ENCODE results near the gene INPP5A. TPM values are rescaled to one million over a fixed set of nuclear protein-coding genes. Genes with fewer than 3 reads are reported as not detected.

The INPP5A gene
- total and polyA plus RNA-seq, 2 donors (not counting 1 experiment from before 2014, with no cell fraction given): 9.3 to 87.8 TPM

DNA sequence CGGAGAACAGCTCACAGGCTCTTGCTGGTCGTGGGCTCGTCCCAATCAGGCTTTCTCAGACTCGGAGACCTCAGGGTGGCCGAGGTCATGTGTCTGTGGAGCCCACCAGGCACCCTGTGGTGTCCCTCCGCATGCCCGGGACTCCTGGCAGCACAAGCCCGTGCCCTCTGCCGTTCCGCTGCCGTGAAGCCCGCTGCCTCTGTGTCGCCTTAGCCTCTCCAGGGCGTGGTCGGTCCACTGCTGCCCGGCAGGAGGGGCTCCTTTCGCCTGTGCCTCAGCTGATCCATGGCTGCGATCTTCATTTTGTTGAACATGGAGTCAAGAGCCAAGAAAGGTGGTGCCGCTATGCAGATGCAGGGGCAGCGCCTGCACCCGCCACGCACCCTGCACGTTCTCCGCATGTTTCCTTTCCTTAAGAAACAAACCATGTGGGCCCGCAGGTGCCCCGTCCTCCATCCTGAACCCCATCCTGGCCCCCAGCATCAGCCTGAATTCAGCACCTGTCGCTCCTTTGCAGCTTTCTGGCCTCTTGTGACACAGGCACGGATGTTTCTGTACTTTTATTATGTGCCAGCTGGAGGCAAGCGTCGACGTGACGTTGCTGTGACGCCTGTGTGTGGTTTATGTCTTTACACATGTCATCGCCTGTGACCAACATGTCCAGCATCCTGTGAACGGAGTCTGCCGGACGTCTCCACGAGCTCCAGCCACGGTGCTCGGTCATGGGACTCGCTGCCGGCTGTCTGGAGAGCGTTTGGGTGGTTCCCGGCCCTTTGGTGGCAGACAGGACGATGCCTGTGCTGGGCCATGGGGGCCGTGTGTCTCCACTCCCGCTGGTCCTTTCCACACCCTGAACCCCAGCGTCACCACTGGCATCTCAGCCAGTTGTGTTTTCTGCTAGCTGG, 178.4 kb downstream of the INPP5A start:
- 97% methylated on average over 45 of the region's 48 CpGs for WGBS (ENCODE audit: insufficient coverage)
- Histone ChIP-seq H4K20me1 (ENCODE audit: control insufficient read depth, insufficient read depth, low read length, poor library complexity, severe bottlenecking) (peaks cover 8% of the 10 kb centered on the region), H3K79me2 (ENCODE audit: control insufficient read depth, insufficient read depth, low read length) (peaks cover 5% of the 10 kb centered on the region), H2AFZ (ENCODE audit: insufficient read depth, low read depth, low read length, poor library complexity, severe bottlenecking) (no peak overlapping the region), H3K9ac (ENCODE audit: low read length) (no peak overlapping the region), H3K36me3 (replicated peaks in 1 of 2; ENCODE audit: control extremely low read depth in 1 of 2, control insufficient read depth in 1 of 2, extremely low read depth in 1 of 2, insufficient read depth in 2 of 2, low read length in 1 of 2) (peaks cover 0 to 15% of the 10 kb centered on the region in 2 experiments), H3K27ac (ENCODE audit: low read length in 2 of 2) (no peak overlapping the region), H3K4me1 (ENCODE audit: control insufficient read depth in 2 of 2, insufficient read depth in 2 of 2, low read length in 2 of 2) (no peaks in the 10 kb centered on the region), H3K9me3 (ENCODE audit: control extremely low read depth in 1 of 3, control insufficient read depth in 2 of 3, insufficient read depth in 1 of 3, low read length in 2 of 3) (peaks cover 0 to 42% (median 0%) of the 10 kb centered on the region in 3 donors), H3K4me3 (ENCODE audit: control extremely low read depth in 1 of 5, extremely low read depth in 1 of 5, insufficient read depth in 1 of 5, low read depth in 2 of 5, low read length in 4 of 5) (no peak overlapping the region), H3K4me2 (replicated peaks; ENCODE audit: low read depth, low read length, poor library complexity, severe bottlenecking) (no peak overlapping the region), H3K27me3 (replicated peaks in 1 of 4; ENCODE audit: control extremely low read depth in 1 of 4, control insufficient read depth in 3 of 4, insufficient read depth in 4 of 4, low read length in 3 of 4) (no peaks in the 10 kb centered on the region)
- H3K4me1 Mint-ChIP-seq: no peaks in the 10 kb centered on the region
- TF ChIP-seq CTCF (IDR thresholded peaks at IDR 0.05) (no peak), EZH2 (IDR thresholded peaks at IDR 0.05; ENCODE audit: borderline replicate concordance, insufficient read depth, low read depth, low read length, poor library complexity, severe bottlenecking) (no peak)
- ChIA-PET CTCF (interaction anchor here (1.2 kb wide), 1 partner anchor 24 kb away, joined by 3 read pairs; no protein-coding TSS in a partner anchor), POLR2A (no interaction called here)
- no peak overlapping the region for H3K4me3 Mint-ChIP-seq
- H3K27me3 Mint-ChIP-seq: no peaks in the 10 kb centered on the region
- intact Hi-C loops (cut with micrococcal nuclease): no loop called here
- ATAC-seq (ENCODE audit: low read depth) (no peak), DNase-seq (no peak)
- no peak overlapping the region for H3K27ac Mint-ChIP-seq
- no peaks in the 10 kb centered on the region for H3K9me3 Mint-ChIP-seq (ENCODE audit: insufficient read depth)
